AG08395 (cell line): Measurements from ENCODE around the gene P4HTM.
"Not testable (repeated sequence)": the region's sequence is repeated elsewhere in the genome, so short reads cannot be mapped to it uniquely, and the experiment has no call there.

Source experiments
- DNase-seq: peaks from one replicate; pipeline ENCODE4 v3.0.0; 2012; ENCODE audit warnings: mixed read lengths, low spot score

P4HTM gene

DNA sequence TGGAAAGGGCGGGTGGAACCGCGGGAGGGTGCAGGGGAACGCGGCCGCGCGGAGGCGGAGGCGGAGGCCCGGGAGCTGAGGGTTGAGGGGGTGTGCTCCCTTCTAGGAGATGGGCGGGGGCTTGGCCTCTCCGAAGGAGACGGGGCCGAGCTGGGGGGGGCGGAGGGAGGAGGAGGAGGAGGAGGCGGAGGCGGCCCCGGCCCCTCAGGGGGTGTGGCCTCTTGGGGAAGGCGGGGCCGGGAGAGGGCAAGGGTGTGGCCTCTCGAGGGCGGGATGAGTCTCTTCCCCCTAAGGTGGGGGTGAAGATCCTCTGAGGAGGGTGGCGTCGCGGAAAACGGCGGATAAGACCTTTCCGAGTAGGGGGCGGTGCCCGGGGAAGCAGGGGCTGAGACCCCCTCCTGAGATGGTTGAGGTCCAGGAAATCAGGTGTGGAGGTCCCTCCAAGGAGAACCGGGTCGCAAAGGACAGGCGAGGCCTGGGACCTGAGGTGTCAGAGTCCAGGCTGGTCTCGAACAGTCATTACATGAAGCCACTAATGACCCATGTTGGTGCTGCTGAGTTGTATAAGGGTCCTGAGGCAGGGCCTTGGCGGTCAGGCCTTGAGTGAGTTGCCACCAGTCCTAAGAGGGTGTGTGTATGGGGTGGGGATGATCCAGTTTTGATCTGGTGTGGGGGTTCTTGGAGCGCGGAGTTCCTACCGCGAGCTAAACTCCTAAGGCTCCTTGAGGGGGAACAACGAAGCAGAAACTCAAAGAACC lies 17.9 kb downstream of the P4HTM start:
- peak; percentile 95 for DNase-seq

DNA sequence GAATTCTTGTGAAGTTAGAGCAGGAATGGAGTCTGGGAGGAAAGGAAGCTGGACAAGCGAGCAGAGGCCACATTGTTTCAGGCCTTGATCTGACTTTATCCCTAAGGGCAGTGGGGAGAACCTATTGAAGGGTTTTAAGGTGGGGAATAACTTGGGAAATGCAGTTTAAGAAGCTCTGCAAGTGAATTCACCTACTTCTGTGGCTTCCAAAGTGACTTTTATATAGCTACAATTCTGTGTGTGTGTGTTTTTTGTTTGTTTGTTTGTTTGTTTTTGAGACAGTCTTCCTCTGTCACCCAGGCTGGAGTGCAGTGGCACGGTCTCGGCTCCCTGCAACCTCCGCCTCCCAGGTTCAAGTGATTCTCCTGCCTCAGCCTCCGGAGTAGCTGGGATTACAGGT lies 18.6 kb downstream of the P4HTM start:
- not testable (repeated sequence) for DNase-seq

DNA sequence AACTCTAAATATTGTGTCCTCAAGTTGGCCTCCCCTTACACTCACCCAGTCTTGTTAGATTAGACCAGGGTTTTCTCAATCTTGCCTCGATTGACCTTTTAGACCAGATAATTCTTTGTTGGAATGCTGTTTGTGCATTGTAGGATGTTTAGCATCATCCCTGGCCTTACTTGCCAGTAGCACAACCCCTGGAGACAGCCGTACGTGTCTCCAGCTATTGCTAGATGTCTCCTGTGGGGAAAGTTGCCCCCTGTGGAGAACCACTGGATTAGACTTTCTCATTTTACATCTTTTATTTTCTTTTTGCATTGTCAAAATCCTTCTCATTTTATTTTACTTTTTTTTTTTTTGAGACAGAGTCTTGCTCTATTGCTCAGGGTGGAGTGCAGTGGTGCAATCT lies 19.4 kb downstream of the P4HTM start:
- no peak for DNase-seq

DNA sequence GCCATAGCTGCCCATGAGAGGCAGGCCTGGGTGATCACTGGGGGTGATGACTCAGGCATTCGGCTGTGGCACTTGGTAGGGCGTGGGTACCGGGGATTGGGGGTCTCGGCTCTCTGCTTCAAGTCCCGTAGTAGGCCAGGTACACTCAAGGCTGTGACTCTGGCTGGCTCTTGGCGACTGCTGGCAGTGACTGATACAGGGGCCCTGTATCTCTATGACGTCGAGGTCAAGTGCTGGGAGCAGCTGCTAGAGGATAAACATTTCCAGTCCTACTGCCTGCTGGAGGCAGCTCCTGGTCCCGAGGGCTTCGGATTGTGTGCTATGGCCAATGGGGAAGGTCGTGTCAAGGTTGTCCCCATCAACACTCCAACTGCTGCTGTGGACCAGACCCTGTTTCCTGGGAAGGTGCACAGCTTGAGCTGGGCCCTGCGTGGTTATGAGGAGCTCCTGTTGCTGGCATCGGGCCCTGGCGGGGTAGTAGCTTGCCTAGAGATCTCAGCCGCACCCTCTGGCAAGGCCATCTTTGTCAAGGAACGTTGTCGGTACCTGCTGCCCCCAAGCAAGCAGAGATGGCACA lies 22.5 kb downstream of the P4HTM start:
- no peak for DNase-seq

DNA sequence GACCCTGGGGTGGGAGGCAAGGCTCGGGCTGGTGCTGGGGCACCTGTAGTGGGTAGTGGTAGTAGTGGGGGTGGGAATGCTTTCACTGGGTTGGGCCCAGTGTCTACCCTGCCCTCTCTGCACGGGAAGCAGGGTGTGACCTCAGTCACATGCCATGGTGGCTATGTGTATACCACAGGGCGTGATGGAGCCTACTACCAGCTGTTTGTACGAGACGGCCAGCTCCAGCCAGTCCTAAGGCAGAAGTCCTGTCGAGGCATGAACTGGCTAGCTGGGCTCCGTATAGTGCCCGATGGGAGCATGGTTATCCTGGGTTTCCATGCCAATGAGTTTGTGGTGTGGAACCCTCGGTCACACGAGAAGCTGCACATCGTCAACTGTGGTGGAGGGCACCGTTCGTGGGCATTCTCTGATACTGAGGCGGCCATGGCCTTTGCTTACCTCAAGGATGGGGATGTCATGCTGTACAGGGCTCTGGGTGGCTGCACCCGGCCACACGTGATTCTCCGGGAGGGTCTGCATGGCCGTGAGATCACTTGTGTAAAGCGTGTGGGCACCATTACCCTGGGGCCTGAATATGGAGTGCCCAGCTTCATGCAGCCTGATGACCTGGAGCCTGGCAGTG lies 23.2 kb downstream of the P4HTM start:
- DNase-seq, result no peak

DNA sequence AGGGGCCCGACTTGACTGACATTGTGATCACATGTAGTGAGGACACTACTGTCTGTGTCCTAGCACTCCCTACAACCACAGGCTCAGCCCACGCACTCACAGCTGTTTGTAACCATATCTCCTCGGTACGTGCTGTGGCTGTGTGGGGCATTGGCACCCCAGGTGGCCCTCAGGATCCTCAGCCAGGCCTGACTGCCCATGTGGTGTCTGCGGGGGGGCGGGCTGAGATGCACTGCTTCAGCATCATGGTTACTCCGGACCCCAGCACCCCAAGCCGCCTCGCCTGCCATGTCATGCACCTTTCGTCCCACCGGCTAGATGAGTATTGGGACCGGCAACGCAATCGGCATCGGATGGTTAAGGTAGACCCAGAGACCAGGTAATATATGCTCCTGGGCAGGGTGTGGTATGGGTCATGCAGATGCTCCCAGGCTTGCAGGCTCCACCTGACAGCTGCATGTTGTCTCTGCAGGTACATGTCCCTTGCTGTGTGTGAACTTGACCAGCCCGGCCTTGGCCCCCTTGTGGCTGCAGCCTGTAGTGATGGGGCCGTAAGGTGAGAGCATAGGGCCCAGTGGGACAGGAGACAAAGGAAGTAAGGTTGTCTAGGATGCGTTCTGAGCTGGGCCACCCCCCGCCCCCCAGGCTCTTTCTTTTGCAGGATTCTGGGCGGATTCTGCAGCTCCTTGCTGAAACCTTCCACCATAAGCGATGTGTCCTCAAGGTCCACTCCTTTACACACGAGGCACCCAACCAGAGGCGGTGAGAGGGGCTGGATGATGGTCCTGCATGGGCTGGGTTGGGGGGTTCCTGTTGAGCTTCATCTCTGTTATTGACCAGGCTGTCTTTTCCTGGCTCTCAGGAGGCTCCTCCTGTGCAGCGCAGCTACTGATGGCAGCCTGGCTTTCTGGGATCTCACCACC lies 24.0 kb downstream of the P4HTM start:
- peak; percentile 29 for DNase-seq

DNA sequence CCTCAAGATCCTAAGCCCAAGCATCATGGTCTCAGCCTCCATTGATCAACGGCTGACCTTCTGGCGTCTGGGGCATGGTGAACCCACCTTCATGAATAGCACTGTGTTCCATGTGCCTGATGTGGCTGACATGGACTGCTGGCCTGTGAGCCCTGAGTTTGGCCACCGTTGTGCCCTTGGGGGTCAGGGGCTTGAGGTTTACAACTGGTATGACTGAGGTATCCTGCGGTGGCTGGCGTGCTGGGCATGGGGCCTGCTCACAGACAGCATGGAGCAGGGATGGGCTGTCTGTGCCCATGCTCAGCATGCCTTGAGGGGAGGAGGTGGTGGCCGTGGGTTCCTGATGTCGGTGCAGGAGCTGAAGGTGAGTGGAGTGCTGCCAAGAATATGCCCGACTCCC lies 25.0 kb downstream of the P4HTM start:
- DNase-seq, result no peak

DNA sequence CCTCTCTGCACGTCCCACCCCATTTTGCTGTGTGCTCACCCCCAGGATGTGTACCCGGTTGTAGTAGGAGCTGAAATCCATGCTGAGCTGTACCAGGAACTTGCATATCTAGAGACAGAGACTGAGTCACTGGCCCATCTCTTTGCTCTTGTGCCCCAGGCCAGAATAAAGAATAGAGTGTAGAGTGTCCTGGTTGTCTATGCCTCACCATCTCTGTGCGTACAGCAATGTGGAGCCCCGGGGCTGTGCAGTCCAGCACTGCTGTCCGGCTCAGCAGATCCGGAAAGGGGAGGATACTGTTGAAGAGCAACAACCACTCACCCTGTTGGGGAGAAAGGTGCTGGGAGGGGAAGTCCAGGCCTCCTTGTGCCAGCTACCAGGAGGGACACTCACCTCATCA lies 25.7 kb downstream of the P4HTM start:
- DNase-seq, result no peak

DNA sequence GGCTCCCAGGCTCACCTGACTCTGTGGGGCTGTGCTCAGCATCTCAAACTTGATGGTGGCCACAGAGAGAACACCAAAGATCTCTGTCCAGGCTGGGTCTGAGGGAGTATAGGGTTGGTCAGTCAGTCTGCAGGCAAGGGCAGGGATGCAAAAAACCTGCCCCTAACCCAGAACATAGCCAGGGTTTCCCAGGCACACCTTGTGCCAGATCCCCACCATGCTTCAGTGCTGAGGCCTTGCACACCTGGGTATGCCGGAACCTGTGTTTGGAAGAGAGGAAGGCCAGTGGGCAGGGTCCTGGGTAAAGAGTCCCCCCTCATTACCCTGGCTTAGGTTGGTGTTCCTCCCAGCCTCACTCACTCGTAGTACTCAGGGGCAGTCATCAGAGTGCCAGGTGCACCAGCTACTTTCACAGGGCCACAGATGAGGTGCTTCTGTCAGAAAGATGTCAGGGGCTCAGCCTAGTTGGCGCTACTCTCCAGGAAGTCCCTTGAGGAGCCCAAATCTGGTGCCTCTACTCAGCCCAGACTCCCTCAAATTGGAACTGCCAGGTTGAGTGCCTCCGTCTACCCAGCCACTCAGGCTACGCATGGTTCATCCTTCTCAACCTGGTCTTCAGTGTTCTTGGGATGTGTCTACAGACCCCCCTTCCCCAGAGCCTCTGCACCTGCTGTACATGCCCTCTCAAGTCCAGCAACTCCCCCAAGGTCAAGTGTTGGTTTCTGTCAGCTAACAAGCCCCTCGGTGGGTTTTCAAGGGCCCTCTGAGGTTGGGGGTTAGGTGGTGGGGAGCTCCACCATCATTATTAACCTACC lies 26.6 kb downstream of the P4HTM start:
- DNase-seq, result no peak

DNA sequence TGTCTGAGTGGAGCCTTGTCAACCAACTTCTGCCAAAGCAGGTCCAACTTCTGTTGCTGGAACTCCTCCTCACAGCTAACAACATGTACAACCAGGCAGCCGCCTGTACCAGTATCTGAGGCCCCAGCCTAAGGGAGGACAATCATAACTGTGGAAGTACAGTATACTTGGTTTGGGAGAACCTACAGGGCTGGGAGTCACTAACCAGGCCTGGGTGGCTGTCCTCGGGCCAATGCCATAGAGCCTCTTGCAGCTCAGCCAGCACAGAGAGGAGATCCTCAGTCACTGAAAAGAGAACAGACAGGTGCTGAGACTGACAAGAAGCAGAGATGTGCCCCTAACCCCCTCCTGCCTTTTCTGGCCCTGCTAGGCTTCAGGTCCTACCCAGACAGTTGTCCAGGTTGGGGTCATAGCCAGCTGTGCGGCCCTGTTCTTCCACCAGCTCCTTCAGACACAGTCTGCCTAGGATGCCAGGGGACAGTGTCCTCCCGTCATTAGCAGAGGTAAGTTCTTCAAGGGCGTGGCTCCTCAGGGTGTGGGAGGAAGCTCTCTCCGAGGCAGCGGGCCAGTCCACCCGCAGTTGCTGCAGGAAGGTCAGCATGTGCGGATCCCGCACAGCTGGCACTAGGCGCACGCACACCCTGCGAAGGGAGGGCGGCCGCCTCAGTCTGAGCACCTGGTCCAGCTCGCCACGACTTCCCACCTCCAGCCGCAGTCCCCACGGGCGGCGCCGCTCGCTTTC lies 27.4 kb downstream of the P4HTM start:
- no peak for DNase-seq

DNA sequence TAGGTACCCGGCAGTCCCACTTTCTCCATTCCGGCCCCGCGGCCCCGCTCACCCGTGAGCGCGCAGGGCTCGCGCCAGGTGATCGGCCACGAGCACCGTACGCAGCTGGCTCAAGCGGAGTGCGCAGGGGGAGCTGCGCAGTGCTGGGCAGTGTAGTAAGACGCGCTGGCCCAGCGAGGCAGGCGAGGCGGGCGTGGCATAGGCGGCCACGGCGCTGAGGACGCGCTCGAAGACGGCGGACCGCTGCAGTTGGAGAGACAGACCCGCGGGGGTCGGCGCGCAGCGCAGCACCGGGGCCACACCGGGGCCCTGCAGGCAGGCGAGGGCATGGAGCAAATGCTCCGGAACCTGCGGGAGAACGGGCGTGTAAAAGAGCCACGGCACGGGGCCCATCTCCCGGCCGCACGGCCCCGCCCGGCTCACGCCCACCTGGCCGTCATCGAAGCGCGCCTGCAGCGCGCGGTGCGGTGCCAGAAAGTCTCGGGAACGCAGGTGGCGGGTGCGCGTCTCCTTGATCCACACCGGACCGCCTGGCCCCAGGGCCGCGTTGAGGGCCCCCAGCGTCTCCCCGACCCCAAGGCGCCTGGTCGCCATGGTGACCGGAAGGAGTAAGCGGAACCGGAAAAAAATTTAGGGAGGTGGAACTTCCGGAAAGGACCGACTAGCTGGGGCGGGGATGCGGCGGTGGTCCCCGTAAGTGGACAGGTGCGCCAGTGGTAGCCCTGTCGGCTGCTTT lies 28.1 kb downstream of the P4HTM start, which contains the start of gene DALRD3:
TSS of gene DALRD3 (minus strand) at position 610 of the 736 bp plus-strand sequence. CDS start at position 594, 16 bp downstream.
- DNase-seq, result peak; percentile 47

DNA sequence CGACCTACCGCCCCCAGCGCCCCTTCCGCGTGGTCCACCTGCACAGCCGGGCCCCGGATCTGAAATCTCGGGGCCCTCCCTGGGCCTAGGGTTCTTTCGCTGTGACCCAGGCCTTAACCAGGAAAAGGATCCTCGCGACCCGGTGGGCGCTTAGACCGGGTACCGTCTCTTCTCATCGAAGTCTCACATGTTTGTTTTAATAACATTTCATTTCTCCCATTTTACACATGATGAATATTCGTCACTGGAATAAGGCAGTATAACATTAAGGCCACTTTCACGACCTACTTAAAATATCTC lies 28.6 kb downstream of the P4HTM start:
- DNase-seq, result no peak

DNA sequence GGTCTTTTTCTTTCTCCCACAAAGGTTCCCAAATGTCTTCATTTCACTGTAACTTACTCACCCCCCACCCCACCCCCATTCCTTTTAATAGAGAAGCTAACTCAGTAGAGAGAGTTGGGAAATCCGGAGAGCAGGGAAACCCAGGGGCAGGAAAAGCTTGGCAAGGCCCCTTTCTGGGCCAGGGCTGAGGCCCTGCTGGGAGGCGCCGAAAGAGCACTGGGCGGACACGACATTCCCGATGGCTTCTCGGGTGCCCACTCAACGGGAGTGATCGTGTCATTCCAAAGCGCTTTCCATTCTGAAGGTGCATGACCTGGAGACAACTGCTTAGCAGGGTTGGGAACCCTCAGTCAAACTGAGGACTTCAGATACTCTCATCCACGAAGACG lies 29.9 kb downstream of the P4HTM start:
- no peak for DNase-seq

DNA sequence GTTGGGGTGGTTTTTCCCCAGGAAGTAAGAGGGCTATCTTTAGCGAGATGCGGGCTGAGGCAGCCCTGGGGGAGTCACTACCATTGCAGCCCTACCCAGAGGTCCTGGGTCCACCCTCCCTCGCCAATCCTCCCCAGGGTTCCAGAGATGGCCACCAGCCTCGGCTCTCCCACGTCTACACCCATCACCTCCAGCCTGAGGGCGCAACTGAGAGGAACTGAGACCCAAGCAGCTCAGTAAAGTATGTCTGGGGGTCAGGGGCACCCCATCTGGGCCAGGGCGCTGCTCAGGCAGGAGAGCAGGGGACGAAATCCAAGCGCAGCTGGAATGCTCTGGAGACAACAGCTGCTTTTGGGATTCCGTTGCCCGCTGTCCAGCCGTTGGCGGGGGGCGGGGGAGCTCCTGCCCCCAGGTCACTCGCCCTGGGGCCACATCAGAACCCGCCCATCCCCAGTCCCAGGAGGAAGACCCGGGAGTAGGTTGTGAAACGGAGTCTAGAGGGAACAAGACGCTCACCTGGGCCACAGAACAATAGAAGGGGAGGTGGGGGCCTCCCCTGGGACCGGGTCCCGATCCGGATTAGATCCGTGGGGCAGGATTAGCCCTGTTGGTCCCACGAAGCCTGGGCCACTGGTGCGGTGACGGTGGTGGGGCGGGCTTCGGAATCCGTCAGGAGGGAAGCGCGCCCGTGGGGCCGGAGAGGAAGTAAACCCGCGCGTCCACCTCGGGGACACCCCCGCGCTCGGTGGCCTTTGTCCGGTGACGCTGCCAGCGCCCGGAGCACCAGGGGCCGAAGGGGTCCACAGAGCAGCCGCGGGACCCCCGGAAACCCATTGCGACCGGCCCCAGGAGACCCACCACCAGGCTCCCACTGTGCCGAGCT lies 30.5 kb downstream of the P4HTM start:
- DNase-seq, result peak; percentile 11

DNA sequence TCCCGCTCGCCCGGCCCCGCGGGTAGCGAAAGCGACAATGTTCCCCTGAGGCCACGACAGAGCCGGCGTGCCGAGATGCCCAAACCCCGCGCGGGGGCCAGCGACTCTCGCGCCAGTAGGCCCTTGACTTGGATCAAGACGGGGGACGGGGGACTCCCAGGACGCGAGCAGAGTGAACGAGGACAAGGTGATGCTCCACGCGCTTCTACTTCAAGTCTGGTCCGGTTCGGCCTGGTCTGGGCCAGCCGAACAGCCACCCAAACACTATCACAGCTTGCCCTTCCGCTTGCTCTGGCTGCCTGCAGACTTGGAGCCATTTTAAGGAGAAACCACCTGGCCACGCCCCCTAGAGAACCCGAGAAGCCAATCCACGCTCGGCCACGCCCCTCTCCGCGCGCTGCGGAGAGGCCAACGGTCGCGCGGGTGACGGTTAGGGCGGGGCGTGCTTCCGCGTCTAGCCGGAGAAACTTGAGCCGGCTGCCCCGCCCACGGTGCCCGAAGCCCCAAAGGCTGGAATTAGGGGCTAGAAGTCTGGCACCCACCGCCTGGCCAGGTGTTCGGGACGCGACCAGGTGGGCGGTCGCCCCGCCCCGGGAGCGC lies 31.3 kb downstream of the P4HTM start:
- DNase-seq, result peak; percentile 97

DNA sequence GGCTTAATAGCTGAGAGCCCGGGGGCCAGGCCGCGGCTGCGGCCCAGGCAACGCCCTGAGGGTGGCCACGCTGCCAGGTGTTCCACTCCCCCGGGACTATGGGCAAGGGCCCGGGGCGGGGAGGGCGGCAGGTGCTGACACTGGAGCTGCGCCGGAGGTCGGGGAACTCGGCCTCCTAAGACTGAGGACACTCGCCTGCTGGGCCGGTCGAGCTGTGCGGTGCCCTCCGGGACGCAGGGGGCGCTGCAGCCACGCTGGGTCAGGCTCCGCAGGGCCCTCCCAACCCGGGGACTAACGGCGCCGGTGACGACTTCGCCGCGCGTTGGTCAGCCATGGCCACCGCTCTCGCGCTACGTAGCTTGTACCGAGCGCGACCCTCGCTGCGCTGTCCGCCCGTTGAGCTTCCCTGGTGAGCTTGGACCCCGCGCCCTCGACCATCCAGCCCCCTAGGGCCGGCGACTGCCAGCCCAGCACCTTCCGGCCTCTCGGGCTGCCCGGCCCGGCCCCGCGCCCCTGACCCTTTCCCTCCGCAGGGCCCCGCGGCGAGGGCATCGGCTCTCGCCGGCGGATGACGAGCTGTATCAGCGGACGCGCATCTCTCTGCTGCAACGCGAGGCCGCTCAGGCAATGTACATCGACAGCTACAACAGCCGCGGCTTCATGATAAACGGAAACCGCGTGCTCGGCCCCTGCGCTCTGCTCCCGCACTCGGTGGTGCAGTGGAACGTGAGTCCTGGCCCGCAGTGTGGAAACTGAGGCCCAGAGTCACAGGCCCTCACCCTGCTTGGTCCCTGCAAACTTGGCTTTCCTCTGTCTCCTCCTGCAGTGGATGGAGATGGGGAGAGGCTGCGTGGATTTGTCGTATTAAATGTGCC lies 32.0 kb downstream of the P4HTM start, which contains the start of gene NDUFAF3:
TSS of gene NDUFAF3 (plus strand) at position 309 of the 875 bp plus-strand sequence. CDS start at position 333, 24 bp downstream.
- DNase-seq, result peak; percentile 88

DNA sequence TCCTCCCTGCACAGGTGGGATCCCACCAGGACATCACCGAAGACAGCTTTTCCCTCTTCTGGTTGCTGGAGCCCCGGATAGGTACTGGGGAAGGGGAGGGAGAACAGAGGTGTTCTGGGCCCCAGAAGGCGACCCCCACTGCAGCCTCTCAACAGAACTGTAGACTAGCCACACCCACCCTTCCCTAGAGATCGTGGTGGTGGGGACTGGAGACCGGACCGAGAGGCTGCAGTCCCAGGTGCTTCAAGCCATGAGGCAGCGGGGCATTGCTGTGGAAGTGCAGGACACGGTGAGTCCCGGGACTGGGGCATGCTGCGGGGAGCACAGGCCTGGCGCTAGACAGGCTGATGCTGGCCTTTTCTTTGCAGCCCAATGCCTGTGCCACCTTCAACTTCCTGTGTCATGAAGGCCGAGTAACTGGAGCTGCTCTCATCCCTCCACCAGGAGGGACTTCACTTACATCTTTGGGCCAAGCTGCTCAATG lies 32.7 kb downstream of the P4HTM start:
- no peak for DNase-seq
